Heart right ventricle (tissue), 16 donors: ENCODE data around the gene PCSK5. TPM values are rescaled to one million over a fixed set of nuclear protein-coding genes. Genes with fewer than 3 reads are reported as not detected.

ENCODE experiments used
- ATAC-seq, 8 donors: fragments of 200-7000 bp; cut with Tn5 transposase; one replicate each; pipeline ENCODE4 v1.9.1; 2020; ENCODE audit warnings: mild to moderate bottlenecking in 8 of 8, moderate library complexity in 8 of 8, moderate number of reproducible peaks in 1 of 8
- DNase-seq, 2 donors: peaks; one replicate each; pipeline ENCODE4 v3.0.0-alpha.2; 2020
- H3K27ac ChIP-seq, 10 donors: fragments of 200-600 bp; sonication (generic) in 2 of 10; one replicate each; pipeline versions ENCODE4 v1.5.0 to v1.8.0; 2020 to 2022; ENCODE audit warnings: mild to moderate bottlenecking in 3 of 10
- H3K27me3 ChIP-seq, 7 donors: fragments of 200-600 bp; one replicate each; pipeline ENCODE4 v1.8.0; 2021 to 2022; ENCODE audit warnings: mild to moderate bottlenecking in 2 of 7
- H3K36me3 ChIP-seq, 9 donors: fragments of 200-600 bp; sonication (generic) in 1 of 9; one replicate each; pipeline versions ENCODE4 v1.5.0 to v1.8.0; 2020 to 2022; ENCODE audit warnings: mild to moderate bottlenecking in 2 of 9
- H3K4me1 ChIP-seq, 9 donors: fragments of 200-600 bp; sonication (generic) in 1 of 9; one replicate each; pipeline versions ENCODE4 v1.5.0 to v1.8.0; 2020 to 2022; ENCODE audit warnings: mild to moderate bottlenecking in 4 of 9
- H3K4me3 ChIP-seq, 10 donors: fragments of 200-600 bp; sonication (generic) in 2 of 10; one replicate each; pipeline versions ENCODE4 v1.5.0 to v1.8.0; 2020 to 2022; ENCODE audit warnings: mild to moderate bottlenecking in 7 of 10, moderate library complexity in 2 of 10
- H3K9me3 ChIP-seq, 11 donors: fragments of 200-600 bp in 10 of 11; sonication (generic) in 2 of 11; one replicate each; pipeline versions ENCODE4 v1.5.0 to v1.8.0; 2013 to 2022; ENCODE audit warnings: mild to moderate bottlenecking in 2 of 11, control low read depth in 1 of 11, moderate library complexity in 1 of 11
- CTCF ChIP-seq, 9 donors: fragments of 200-600 bp; sonication (generic) in 2 of 9; IDR thresholded peaks; one replicate each; pipeline versions ENCODE4 v1.5.0 to v1.8.0; 2021 to 2022; ENCODE audit warnings: antibody characterized with exemption in 9 of 9, mild to moderate bottlenecking in 5 of 9, moderate library complexity in 1 of 9
- WGBS, 2 donors: extraction: QIAGEN DNeasy Blood & Tissue Kit; methylation state at CpG; one replicate each; pipeline ENCODE4 v1.1.7; 2013; ENCODE audit warnings: inconsistent platforms in 1 of 2; 5-methylcytosine and 5-hydroxymethylcytosine counted together
- intact Hi-C, 10 donors: fragments of 100-400 bp; cut with DNase I; formaldehyde crosslinking; loops; one replicate each; pipeline versions ENCODE4 v1.11.1 to v1.14.2; 2022
- polyA plus RNA-seq, 2 donors: library from polyadenylated mRNA; stranded (reverse); fragments of 200-250 nt; gene quantifications; one replicate each; pipeline ENCODE4 v1.2.3, GENCODE V29; 2013
- total RNA-seq, 10 donors: library from RNA; stranded (reverse); fragmentation: NEBNext Ultra II Directional in 3 of 10; extraction: Animal tissue kit (Norgen Biotek cat#: 25700) in 3 of 10; gene quantifications; one replicate each; pipeline versions ENCODE4 v1.2.1 to v1.2.4, GENCODE V29; 2021 to 2023
- donor health status: Arrhythmogenic right ventricular cardiomyopathy.
- donor health status: ischemic (EF 13 %, LVEDD 7.1; RV severe dilation, severe dysfunction).
- donor health status: healthy with polysubstance abuse.
- donor health status: DM: no; HTN: yes; CAD: no.
- donor health status: DM: no; HTN: no; CAD: no.
- donor health status: ischemic (EF 25% LVEDD 6.9; RV normal size, moderate dysfunction).
- donor health status: ischemic (EF 25% LVEDD 5.7; RV mildly dilated, moderate dysfunction).
- donor health status: healthy.
- donor health status: DM: yes; HTN: yes; CAD: no.
- donor health status: Ischemic cardiomyopathy.
- donor health status: ischemic (EF 35%, LVEDD 5.7; RV mildly dilated, moderate dysfunction).
- donor health status: nonischemic (EF 11% LVEDD 7.7; RV severe dilation, severe dysfunction).
- donor health status: DM: yes; HTN: yes; CAD: no.
- donor health status: PGD.
- donor health status: ischemic (EF 29% LVEDD 5.4; RV normal size, mild dysfunction).
- donor health status: nonischemic (EF 23%, LVEDD 6.1; RV moderate dilation, normal function).

Gene PCSK5
- total and polyA plus RNA-seq, 12 donors, result 1.8 to 8.3 (median 5.7) TPM

DNA sequence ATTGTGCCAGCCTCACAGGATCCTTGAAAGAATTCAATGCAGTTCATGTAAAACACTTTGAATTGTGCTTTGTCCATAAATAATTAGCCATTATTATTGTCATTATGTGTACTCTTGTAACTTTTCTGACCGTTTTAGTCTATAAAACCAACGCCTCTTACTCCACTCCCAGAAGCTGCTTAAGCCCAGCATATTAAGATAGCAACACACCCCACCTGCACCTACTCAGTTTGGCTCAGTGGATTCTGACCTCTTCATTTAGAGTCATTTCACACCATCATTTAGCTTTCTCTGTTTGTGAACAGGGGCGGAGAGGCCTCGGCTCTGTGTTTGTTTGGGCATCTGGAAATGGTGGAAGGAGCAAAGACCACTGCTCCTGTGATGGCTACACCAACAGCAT, 205.1 kb downstream of the PCSK5 start:
- ATAC-seq (no peak), DNase-seq (no peak)
- no peak for TF ChIP-seq CTCF (IDR thresholded peaks at IDR 0.05)
- intact Hi-C loops, result no loop called here
- Histone ChIP-seq H3K36me3 (peaks cover 0 to 33% (median 7%) of the 10 kb centered on the region in 9 donors), H3K4me1 (peaks cover 0 to 16% (median 0%) of the 10 kb centered on the region in 9 donors), H3K27ac (no peak overlapping the region), H3K27me3 (no peaks in the 10 kb centered on the region), H3K9me3 (no peaks in the 10 kb centered on the region), H3K4me3 (no peak overlapping the region)
- 96 to 97% methylated on average over 4 of the region's 4 CpGs for WGBS, 2 donors

DNA sequence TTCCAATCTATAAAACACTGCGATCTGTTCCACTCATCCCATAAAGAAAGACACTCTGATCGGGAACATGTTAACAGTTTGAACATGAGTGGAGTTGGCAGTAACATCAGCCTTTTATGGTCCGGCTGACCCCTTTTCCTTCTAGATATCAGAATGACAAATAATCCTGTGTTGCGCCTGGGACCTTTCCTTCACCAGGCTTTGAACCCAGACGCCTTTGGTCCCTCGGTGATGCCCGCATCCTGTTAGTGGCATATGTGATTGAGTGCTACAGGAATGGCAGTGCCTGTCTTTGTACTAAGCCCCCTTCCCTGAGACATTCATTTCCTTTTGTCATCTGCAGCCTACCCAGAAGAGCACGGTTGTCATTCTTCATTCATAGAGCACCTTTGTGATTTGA, 209.0 kb downstream of the PCSK5 start:
- H3K4me3 ChIP-seq, result no peak overlapping the region
- TF ChIP-seq CTCF (IDR thresholded peaks at IDR 0.05), result no peak
- intact Hi-C loops, result no loop called here
- ATAC-seq (no peak), DNase-seq (no peak)
- peaks cover 0 to 28% (median 5%) of the 10 kb centered on the region in 9 donors for H3K4me1 ChIP-seq
- no peak overlapping the region for H3K27ac ChIP-seq
- 73 to 77% methylated on average over 8 of the region's 8 CpGs for WGBS, 2 donors
- H3K27me3 ChIP-seq, result no peaks in the 10 kb centered on the region
- peaks cover 0 to 33% (median 0%) of the 10 kb centered on the region in 9 donors for H3K36me3 ChIP-seq
- H3K9me3 ChIP-seq, result no peaks in the 10 kb centered on the region

- no peaks in the 10 kb centered on the region for H3K27me3 ChIP-seq
- TF ChIP-seq CTCF (IDR thresholded peaks at IDR 0.05), result no peak
- no peak overlapping the region for H3K27ac ChIP-seq
- peaks cover 0 to 28% (median 5%) of the 10 kb centered on the region in 9 donors for H3K4me1 ChIP-seq
- H3K9me3 ChIP-seq, result no peaks in the 10 kb centered on the region
- intact Hi-C loops, result no loop called here
- DNase-seq (no peak), ATAC-seq (no peak)
- peaks cover 0 to 34% (median 3%) of the 10 kb centered on the region in 9 donors for H3K36me3 ChIP-seq
- H3K4me3 ChIP-seq, result no peak overlapping the region
- WGBS, 2 donors, result 45 to 57% methylated on average over 5 of the region's 5 CpGs
Observed at GRCh38 chr9:76101075-76101474, 210.6 kb downstream of the PCSK5 start.

DNA sequence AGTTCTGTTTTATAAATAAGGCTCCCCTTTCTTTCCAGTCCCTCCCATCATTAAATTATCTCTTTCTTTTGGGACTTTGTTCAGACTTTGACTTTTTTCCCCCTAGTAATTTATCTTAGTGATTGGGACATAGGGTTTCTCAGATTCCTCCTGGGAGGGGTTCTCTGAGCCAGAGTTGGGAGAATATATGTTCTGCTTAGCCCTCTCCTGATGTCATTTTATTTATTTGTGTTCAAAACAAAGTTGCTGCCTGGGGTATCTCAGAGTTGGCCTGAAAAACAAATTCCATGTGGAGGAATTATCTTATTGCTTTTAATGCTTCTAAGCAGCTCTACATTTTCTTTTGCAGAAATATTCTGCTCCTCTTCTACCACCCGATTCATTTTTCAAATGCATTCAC, 211.0 kb downstream of the PCSK5 start:
- H3K4me3 ChIP-seq, result no peak overlapping the region
- no peaks in the 10 kb centered on the region for H3K9me3 ChIP-seq
- no peak for DNase-seq
- intact Hi-C loops, result no loop called here
- no peak for TF ChIP-seq CTCF (IDR thresholded peaks at IDR 0.05)
- H3K27ac ChIP-seq, result no peak overlapping the region
- no peak for ATAC-seq
- H3K4me1 ChIP-seq, result peaks cover 0 to 28% (median 5%) of the 10 kb centered on the region in 9 donors
- 69 to 79% methylated on average over 1 of the region's 1 CpG for WGBS, 2 donors
- no peaks in the 10 kb centered on the region for H3K27me3 ChIP-seq
- H3K36me3 ChIP-seq, result peaks cover 0 to 29% (median 3%) of the 10 kb centered on the region in 9 donors
